ENCODE data around the gene HNRNPA0. TPM values are rescaled to one million over a fixed set of nuclear protein-coding genes. Genes with fewer than 3 reads are reported as not detected.

The HNRNPA0 gene
- total and polyA plus RNA-seq, 2 of the 8 experiments (the other 6 are each of a cell fraction or from before 2014, with no cell fraction given): 22.0 to 71.3 TPM

DNA sequence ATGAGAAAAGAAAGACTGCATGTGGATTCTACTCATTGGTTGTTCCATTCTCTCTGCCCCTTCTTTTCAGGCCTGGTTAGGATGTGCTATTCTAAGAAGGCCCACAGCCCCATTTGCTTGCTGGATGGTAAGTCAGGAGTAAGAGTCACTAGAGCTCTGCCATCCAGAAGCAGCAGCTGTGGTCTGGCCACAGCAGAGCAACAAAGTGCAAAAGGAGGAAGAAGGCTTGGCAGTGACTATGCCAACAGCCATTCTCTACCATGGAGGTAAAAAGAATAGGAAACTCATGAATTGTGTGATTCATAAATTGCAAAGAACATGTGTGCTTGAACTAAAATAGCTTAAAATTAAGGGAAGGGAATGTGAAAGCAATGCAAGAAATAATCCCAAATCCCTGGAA, 39.2 kb downstream of the HNRNPA0 start (continued):
- TF ChIP-seq SIRT6 (IDR thresholded peaks at IDR 0.05; ENCODE audit: low read length) (no peak), JUND (IDR thresholded peaks at IDR 0.05; ENCODE audit: low read length) (no peak)

Data from H1 (cell line).